SK-N-SH treated with all-trans-retinoic acid at 6 μM for 48 hours (cell line): ENCODE data around the gene SEPTIN1.

Source experiments
- ATAC-seq: fragments of 200-7000 bp; cut with Tn5 transposase; 3 replicates; pipeline ENCODE4 v1.9.1; 2020; ENCODE audit warnings: mild to moderate bottlenecking, moderate library complexity
- ARNTL ChIP-seq: fragments of 450-650 bp; formaldehyde crosslinking; IDR thresholded peaks from 2 replicates; pipeline ENCODE4 v1.5.0; 2020; ENCODE audit warnings: low read depth, mild to moderate bottlenecking, moderate library complexity, borderline replicate concordance
- BACH2 ChIP-seq: fragments of 250-450 bp; sonication (Bioruptor Pico); IDR thresholded peaks from 2 replicates; pipeline ENCODE4 v1.9.0; 2021; ENCODE audit warnings: mild to moderate bottlenecking, borderline replicate concordance
- CSDC2 ChIP-seq: fragments of 250-450 bp; sonication (Bioruptor Pico); IDR thresholded peaks from 2 replicates; pipeline ENCODE4 v1.5.0; 2020; ENCODE audit warnings: mild to moderate bottlenecking, moderate library complexity
- ESRRG ChIP-seq: fragments of 250-450 bp; sonication (Bioruptor Pico); IDR thresholded peaks from 2 replicates; pipeline ENCODE4 v1.6.1; 2021; ENCODE audit warnings: mild to moderate bottlenecking
- GLIS3 ChIP-seq: fragments of 250-450 bp; sonication (Bioruptor Pico); IDR thresholded peaks from 2 replicates; pipeline ENCODE4 v1.5.0; 2020; ENCODE audit warnings: mild to moderate bottlenecking, moderate library complexity
- ISL1 ChIP-seq: fragments of 250-450 bp; sonication (Bioruptor Pico); IDR thresholded peaks from 2 replicates; pipeline ENCODE4 v2.1.2; 2022; ENCODE audit warnings: mild to moderate bottlenecking, moderate library complexity
- PPARA ChIP-seq: fragments of 250-450 bp; sonication (Bioruptor Pico); IDR thresholded peaks from 2 replicates; pipeline ENCODE4 v1.5.0; 2020; ENCODE audit warnings: mild to moderate bottlenecking, borderline replicate concordance
- RARB ChIP-seq: fragments of 250-450 bp; sonication (Bioruptor Pico); IDR thresholded peaks from 2 replicates; pipeline ENCODE4 v1.8.0; 2021; ENCODE audit warnings: mild to moderate bottlenecking, moderate library complexity
- SNAI2 ChIP-seq: fragments of 250-450 bp; sonication (Bioruptor Pico); IDR thresholded peaks from 2 replicates; pipeline ENCODE4 v1.5.0; 2020; ENCODE audit warnings: mild to moderate bottlenecking, moderate library complexity
- TOX ChIP-seq: fragments of 250-450 bp; sonication (Bioruptor Pico); IDR thresholded peaks from 2 replicates; pipeline ENCODE4 v1.8.0; 2021; ENCODE audit warnings: mild to moderate bottlenecking, moderate library complexity, borderline replicate concordance
- ZC3H10 ChIP-seq: fragments of 250-450 bp; sonication (Bioruptor Pico); IDR thresholded peaks from 2 replicates; pipeline ENCODE4 v1.5.1; 2021; ENCODE audit warnings: mild to moderate bottlenecking, moderate library complexity
- ZFP3 ChIP-seq: fragments of 250-450 bp; sonication (Bioruptor Pico); IDR thresholded peaks from 2 replicates; pipeline ENCODE4 v1.5.0; 2020; ENCODE audit warnings: mild to moderate bottlenecking, moderate library complexity
- ZFP30 ChIP-seq: fragments of 450-650 bp; formaldehyde crosslinking; IDR thresholded peaks from 2 replicates; pipeline ENCODE4 v1.5.0; 2022; ENCODE audit warnings: mild to moderate bottlenecking, moderate library complexity
- ZNF565 ChIP-seq: fragments of 450-650 bp; formaldehyde crosslinking; conservative IDR thresholded peaks from 2 replicates; pipeline ENCODE4 v1.5.0; 2020; ENCODE audit warnings: low read depth, mild to moderate bottlenecking, moderate library complexity
- ZNF70 ChIP-seq: fragments of 450-650 bp; formaldehyde crosslinking; IDR thresholded peaks from 2 replicates; pipeline ENCODE4 v1.5.0; 2020; ENCODE audit warnings: mild to moderate bottlenecking, moderate library complexity
- TF ChIP-seq, protein P1 (sequence below): fragments of 250-450 bp; sonication (Bioruptor Pico); IDR thresholded peaks from 2 replicates; pipeline ENCODE4 v1.5.0; 2020; ENCODE audit warnings: mild to moderate bottlenecking, moderate library complexity
- TF ChIP-seq, protein P2 (sequence below): fragments of 250-450 bp; sonication (Bioruptor Pico); IDR thresholded peaks from 2 replicates; pipeline ENCODE4 v1.8.0; 2021; ENCODE audit warnings: low read depth, mild to moderate bottlenecking, moderate library complexity, borderline replicate concordance
- TF ChIP-seq, protein P3 (sequence below): fragments of 250-450 bp; sonication (Bioruptor Pico); IDR thresholded peaks from 2 replicates; pipeline ENCODE4 v1.5.1; 2020; ENCODE audit warnings: low read depth, mild to moderate bottlenecking, moderate library complexity
- TF ChIP-seq, protein P4 (sequence below): fragments of 250-450 bp; sonication (Bioruptor Pico); IDR thresholded peaks from 2 replicates; pipeline ENCODE4 v1.8.0; 2020; ENCODE audit warnings: mild to moderate bottlenecking, moderate library complexity, borderline replicate concordance
- TF ChIP-seq, protein P5 (sequence below): fragments of 250-450 bp; sonication (Bioruptor Pico); IDR thresholded peaks from 2 replicates; pipeline ENCODE4 v1.5.1; 2021; ENCODE audit warnings: mild to moderate bottlenecking, moderate library complexity

The SEPTIN1 gene

DNA sequence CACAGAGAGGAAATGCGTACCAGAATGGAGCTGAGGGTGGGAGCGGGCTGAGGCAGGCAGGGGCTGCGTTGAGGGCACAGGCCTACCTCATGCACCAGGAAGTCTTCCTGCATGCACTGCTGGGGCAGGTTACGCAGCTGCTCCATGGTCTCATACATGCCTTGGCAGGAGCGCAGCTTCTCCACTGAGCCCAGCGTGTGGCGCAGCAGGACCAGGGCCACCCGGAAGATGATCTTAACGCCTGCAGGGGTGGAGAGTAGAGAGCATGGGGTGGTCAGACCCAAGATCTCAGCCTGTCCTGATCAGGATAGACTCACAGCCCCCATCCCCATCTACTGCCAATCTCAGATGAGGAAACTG, 23.8 kb downstream of the SEPTIN1 start:
- TF ChIP-seq PPARA (no peak), GLIS3 (CRISPR knock-in tag) (no peak), ISL1 (CRISPR knock-in tag) (no peak), ESRRG (CRISPR knock-in tag) (no peak), SNAI2 (no peak), BACH2 (CRISPR knock-in tag) (no peak), ZFP30 (CRISPR knock-in tag) (no peak), ZC3H10 (no peak)
- TF ChIP-seq, protein P1, sequence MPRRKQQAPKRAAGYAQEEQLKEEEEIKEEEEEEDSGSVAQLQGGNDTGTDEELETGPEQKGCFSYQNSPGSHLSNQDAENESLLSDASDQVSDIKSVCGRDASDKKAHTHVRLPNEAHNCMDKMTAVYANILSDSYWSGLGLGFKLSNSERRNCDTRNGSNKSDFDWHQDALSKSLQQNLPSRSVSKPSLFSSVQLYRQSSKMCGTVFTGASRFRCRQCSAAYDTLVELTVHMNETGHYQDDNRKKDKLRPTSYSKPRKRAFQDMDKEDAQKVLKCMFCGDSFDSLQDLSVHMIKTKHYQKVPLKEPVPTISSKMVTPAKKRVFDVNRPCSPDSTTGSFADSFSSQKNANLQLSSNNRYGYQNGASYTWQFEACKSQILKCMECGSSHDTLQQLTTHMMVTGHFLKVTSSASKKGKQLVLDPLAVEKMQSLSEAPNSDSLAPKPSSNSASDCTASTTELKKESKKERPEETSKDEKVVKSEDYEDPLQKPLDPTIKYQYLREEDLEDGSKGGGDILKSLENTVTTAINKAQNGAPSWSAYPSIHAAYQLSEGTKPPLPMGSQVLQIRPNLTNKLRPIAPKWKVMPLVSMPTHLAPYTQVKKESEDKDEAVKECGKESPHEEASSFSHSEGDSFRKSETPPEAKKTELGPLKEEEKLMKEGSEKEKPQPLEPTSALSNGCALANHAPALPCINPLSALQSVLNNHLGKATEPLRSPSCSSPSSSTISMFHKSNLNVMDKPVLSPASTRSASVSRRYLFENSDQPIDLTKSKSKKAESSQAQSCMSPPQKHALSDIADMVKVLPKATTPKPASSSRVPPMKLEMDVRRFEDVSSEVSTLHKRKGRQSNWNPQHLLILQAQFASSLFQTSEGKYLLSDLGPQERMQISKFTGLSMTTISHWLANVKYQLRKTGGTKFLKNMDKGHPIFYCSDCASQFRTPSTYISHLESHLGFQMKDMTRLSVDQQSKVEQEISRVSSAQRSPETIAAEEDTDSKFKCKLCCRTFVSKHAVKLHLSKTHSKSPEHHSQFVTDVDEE, result no peak
- TF ChIP-seq, protein P2, sequence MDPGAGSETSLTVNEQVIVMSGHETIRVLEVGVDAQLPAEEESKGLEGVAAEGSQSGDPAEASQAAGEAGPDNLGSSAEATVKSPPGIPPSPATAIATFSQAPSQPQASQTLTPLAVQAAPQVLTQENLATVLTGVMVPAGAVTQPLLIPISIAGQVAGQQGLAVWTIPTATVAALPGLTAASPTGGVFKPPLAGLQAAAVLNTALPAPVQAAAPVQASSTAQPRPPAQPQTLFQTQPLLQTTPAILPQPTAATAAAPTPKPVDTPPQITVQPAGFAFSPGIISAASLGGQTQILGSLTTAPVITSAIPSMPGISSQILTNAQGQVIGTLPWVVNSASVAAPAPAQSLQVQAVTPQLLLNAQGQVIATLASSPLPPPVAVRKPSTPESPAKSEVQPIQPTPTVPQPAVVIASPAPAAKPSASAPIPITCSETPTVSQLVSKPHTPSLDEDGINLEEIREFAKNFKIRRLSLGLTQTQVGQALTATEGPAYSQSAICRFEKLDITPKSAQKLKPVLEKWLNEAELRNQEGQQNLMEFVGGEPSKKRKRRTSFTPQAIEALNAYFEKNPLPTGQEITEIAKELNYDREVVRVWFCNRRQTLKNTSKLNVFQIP (CRISPR knock-in tag), result no peak
- ATAC-seq, result no peak

DNA sequence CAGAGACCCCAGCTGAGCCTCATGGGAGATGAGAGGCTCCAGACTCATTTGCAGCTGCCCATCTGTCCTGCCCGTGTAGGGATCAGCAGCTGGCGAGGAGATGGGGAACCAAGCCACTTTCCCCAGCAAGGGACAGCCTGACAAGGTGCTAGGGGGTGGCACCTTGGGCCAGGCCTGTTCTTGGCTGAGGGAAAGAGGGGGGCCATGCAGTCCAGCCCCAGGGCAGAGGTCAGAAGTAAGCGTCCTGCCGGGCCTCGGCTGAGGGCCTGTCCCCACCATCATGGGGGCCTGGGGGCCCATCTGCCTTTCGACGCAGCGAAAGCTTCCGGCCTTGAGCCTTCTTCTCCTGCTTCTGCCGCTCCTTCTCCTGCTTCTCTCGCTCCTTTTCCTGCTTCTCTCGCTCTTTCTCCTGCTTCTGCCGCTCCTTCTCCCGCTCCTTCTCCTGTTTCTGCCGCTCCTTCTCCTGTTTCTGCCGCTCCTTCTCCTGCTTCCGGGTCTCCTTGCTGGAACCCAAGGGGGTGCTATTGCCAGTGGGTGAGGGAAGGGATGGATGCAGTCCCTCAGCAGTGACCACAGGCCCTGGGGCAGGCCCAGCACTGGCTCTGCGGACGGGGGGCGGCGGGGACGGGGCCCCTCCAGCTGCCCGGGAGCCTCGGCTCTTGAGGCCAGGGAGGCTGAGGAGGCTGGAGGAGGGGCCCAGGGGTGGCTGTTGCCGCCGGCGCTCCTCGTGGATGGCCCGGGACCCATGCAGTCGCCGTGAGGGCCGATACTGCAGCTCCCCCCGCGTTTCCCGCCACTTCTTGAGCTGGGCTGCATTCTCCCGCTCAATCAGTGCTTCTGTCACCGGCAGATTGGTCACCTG, 24.4 kb downstream of the SEPTIN1 start:
- TF ChIP-seq ZNF70 (CRISPR knock-in tag) (no peak), ARNTL (CRISPR knock-in tag) (no peak)
- no peak for ATAC-seq

DNA sequence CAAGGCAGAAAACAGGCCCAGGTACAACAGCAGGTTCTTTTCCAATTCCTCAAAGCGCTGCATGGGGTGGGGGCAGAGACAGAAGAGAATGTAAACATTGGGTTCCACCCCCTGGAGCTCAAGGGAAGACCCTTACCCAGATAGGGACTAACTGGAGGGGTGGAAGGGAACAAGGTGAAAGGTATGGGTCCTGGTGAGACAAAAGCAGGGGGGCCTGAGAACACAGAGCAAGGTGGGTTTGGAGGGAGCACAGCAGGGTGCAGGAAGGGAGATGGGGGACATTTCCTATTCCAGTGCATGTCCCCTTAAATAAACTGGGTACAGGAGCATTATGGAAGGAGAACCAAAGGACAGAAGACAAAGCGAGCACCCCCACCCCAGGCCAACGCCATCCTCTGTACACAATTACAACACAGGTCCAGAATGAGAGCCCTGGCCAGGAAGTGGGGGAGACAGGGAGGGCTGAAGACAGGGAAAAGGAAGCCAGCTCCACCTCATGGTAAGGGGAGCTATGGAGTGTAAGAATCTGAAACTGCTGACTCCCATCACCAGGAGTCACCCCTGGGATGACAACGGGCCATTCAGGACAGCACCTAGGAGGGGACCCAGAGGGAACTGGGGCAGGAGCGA, 25.2 kb downstream of the SEPTIN1 start:
- no peak for ATAC-seq
- TF ChIP-seq ESRRG (CRISPR knock-in tag) (no peak), TOX (CRISPR knock-in tag) (no peak), SNAI2 (no peak), PPARA (no peak)
- TF ChIP-seq, protein P3, sequence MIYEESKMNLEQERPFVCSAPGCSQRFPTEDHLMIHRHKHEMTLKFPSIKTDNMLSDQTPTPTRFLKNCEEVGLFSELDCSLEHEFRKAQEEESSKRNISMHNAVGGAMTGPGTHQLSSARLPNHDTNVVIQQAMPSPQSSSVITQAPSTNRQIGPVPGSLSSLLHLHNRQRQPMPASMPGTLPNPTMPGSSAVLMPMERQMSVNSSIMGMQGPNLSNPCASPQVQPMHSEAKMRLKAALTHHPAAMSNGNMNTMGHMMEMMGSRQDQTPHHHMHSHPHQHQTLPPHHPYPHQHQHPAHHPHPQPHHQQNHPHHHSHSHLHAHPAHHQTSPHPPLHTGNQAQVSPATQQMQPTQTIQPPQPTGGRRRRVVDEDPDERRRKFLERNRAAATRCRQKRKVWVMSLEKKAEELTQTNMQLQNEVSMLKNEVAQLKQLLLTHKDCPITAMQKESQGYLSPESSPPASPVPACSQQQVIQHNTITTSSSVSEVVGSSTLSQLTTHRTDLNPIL (CRISPR knock-in tag), result no peak
- TF ChIP-seq, all 23 proteins: peak for 0

DNA sequence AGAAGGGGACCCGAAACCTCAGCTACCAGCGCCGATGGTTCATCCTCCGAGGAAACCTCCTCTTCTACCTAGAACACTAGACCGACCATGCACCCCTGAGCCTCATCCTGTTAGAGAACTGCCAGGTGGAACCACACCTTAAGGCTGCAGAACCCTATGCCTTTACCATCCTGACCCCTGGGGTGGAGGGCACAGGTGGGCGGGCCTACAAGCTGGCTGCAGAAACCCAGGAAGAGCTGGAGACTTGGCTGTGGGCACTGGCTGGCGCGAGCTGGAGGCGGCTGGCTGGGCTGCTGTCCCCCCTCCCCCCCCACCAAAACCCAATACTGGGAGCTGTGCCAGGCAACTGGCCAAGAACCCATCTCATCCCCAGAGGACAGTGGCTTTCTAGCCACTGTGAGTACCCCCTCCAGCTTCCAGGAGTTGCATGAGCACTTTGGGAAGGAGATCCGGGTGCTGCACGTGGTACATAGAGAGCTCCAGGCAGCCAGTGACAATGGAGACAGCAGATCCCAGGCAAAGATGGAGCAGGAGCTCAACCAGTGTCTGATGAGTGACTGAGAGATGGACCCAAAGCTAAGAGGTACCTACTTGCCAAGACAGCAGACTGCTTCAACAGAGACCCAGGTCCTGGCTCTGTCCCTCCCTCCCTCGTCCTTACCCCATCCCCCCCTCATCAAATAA, 25.8 kb downstream of the SEPTIN1 start:
- TF ChIP-seq RARB (CRISPR knock-in tag) (no peak), ESRRG (CRISPR knock-in tag) (no peak), ZFP3 (CRISPR knock-in tag) (no peak), SNAI2 (no peak), ZNF565 (CRISPR knock-in tag) (no peak), CSDC2 (CRISPR knock-in tag) (no peak), GLIS3 (CRISPR knock-in tag) (no peak)
- TF ChIP-seq, protein P4, sequence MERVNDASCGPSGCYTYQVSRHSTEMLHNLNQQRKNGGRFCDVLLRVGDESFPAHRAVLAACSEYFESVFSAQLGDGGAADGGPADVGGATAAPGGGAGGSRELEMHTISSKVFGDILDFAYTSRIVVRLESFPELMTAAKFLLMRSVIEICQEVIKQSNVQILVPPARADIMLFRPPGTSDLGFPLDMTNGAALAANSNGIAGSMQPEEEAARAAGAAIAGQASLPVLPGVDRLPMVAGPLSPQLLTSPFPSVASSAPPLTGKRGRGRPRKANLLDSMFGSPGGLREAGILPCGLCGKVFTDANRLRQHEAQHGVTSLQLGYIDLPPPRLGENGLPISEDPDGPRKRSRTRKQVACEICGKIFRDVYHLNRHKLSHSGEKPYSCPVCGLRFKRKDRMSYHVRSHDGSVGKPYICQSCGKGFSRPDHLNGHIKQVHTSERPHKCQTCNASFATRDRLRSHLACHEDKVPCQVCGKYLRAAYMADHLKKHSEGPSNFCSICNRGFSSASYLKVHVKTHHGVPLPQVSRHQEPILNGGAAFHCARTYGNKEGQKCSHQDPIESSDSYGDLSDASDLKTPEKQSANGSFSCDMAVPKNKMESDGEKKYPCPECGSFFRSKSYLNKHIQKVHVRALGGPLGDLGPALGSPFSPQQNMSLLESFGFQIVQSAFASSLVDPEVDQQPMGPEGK (CRISPR knock-in tag), result no peak
- TF ChIP-seq, protein P5, sequence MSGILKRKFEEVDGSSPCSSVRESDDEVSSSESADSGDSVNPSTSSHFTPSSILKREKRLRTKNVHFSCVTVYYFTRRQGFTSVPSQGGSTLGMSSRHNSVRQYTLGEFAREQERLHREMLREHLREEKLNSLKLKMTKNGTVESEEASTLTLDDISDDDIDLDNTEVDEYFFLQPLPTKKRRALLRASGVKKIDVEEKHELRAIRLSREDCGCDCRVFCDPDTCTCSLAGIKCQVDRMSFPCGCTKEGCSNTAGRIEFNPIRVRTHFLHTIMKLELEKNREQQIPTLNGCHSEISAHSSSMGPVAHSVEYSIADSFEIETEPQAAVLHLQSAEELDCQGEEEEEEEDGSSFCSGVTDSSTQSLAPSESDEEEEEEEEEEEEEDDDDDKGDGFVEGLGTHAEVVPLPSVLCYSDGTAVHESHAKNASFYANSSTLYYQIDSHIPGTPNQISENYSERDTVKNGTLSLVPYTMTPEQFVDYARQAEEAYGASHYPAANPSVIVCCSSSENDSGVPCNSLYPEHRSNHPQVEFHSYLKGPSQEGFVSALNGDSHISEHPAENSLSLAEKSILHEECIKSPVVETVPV (CRISPR knock-in tag), result no peak
- TF ChIP-seq, protein P3 (CRISPR knock-in tag), result no peak

More for the DNA sequence above, 25.8 kb downstream of the SEPTIN1 start:
- no peak for ATAC-seq
